ENCODE measurements around the gene BET1L.

The BET1L gene

DNA sequence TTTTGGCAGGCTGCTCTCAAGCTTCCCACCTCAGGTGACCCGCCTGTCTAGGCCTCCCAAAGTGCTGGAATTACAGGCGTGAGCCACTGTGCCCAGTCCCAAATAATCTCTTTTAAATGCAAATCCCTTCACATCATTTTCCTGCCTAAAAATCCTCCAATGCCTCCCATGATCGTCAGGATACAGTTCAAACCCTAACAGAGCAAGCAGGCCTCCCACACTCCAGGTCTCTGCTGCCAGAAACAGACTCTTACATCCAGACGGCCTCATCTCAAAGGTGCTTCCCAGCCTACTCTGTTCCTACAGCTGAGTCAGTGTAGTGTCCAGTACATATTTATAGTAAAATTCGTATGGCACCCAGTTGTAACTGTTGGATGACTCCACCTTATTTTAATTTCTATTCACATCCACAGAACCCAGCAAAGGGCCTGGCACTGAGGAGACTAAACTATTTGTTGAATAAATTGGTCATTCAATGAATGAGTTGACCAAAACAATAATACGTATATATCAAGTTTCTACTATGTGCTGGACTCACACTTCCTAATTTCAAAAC lies 20.7 kb upstream of the BET1L start:
- in situ Hi-C loops (cut with HindIII; ENCODE audit: low sequenced_read_pairs), result no loop called here
- no peak overlapping the region for H3K4me3 ChIP-seq (ENCODE audit: low read depth, low read length)
- DNase-seq (ENCODE audit: low read depth, low spot score), result no peak
- TF ChIP-seq, protein P1, sequence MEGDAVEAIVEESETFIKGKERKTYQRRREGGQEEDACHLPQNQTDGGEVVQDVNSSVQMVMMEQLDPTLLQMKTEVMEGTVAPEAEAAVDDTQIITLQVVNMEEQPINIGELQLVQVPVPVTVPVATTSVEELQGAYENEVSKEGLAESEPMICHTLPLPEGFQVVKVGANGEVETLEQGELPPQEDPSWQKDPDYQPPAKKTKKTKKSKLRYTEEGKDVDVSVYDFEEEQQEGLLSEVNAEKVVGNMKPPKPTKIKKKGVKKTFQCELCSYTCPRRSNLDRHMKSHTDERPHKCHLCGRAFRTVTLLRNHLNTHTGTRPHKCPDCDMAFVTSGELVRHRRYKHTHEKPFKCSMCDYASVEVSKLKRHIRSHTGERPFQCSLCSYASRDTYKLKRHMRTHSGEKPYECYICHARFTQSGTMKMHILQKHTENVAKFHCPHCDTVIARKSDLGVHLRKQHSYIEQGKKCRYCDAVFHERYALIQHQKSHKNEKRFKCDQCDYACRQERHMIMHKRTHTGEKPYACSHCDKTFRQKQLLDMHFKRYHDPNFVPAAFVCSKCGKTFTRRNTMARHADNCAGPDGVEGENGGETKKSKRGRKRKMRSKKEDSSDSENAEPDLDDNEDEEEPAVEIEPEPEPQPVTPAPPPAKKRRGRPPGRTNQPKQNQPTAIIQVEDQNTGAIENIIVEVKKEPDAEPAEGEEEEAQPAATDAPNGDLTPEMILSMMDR (IDR thresholded peaks at IDR 0.05; ENCODE audit: low read depth, low read length), result no peak

DNA sequence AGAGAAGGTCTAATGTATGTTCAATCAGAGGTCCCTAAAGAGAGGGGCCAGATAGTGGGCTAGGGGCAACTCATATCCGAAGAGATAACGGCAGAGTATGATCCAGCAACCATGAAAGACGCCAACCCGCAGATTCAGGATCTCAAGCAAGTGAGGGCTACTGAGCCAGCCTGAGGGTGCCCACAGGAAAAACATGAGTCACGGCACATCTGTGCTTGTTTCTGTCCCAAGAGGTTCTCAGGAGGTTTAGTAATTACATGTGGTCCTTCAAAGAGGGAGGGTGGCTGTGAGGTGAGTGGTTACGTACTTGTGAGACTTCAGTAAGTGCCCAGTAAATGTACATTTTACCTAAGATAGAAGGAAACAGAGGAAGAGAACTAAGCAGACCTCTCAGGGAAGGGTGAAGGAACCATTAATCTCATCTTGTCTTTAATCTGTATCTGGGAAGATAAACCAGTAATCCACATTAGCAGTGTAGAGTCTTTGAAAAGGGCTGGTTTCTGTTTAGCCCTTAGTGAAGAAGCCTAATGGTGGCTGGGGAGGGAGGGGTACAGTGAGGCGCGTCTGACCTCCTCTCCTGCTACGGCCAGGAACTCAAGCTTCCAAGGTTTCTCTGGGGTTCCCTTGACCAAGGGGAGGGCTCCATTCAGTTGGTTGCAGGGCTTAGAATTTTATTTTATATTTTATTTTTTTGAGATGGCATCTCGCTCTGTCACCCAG lies 18.7 kb upstream of the BET1L start:
- no peak overlapping the region for H3K4me3 ChIP-seq (ENCODE audit: low read depth, low read length)
- DNase-seq (ENCODE audit: low read depth, low spot score), result peak; percentile 37
- TF ChIP-seq, protein P1 (IDR thresholded peaks at IDR 0.05; ENCODE audit: low read depth, low read length), result no peak
- in situ Hi-C loops (cut with HindIII; ENCODE audit: low sequenced_read_pairs), result no loop called here

DNA sequence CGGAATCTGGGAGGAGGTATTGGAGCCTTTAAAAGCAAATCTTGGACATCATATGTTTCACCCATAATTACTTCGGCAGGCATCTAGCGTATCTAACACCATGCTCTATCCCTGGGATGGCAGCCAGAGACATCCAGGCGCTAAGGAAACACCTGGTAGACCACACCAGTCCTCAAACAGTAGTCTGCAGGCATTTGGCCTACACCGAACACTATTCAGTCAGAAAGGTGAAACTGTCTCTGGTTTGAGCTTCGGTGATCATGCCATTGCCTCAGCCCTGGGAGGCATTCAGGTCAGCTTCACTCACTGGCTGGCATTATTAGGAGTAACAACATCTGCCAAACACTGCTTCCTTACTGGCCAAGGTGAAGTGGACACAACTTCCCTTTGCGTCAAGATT lies 17.2 kb upstream of the BET1L start:
- TF ChIP-seq, protein P1 (IDR thresholded peaks at IDR 0.05; ENCODE audit: low read depth, low read length), result no peak
- no peak for DNase-seq (ENCODE audit: low read depth, low spot score)
- no peak overlapping the region for H3K4me3 ChIP-seq (ENCODE audit: low read depth, low read length)
- in situ Hi-C loops (cut with HindIII; ENCODE audit: low sequenced_read_pairs), result no loop called here

DNA sequence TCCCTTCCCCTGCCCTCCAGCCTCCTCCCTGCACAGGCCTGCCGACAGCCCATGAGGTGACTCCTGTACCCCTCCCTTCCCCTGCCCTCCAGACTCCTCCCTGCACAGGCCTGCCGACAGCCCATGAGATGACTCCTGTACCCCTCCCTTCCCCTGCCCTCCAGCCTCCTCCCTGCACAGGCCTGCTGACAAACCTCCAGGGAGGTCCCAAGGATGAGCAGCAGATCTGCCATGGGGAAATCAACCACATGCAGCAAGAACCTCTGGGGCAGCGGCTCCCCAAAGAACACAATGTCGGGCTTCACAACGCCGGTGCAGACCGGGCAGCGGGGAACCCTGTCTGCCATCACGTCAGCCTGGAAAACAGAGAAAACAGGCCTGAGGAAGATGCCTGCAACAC lies 16.7 kb upstream of the BET1L start:
- H3K4me3 ChIP-seq (ENCODE audit: low read depth, low read length), result no peak overlapping the region
- DNase-seq (ENCODE audit: low read depth, low spot score), result no peak
- in situ Hi-C loops (cut with HindIII; ENCODE audit: low sequenced_read_pairs), result no loop called here
- TF ChIP-seq, protein P1 (IDR thresholded peaks at IDR 0.05; ENCODE audit: low read depth, low read length), result no peak

DNA sequence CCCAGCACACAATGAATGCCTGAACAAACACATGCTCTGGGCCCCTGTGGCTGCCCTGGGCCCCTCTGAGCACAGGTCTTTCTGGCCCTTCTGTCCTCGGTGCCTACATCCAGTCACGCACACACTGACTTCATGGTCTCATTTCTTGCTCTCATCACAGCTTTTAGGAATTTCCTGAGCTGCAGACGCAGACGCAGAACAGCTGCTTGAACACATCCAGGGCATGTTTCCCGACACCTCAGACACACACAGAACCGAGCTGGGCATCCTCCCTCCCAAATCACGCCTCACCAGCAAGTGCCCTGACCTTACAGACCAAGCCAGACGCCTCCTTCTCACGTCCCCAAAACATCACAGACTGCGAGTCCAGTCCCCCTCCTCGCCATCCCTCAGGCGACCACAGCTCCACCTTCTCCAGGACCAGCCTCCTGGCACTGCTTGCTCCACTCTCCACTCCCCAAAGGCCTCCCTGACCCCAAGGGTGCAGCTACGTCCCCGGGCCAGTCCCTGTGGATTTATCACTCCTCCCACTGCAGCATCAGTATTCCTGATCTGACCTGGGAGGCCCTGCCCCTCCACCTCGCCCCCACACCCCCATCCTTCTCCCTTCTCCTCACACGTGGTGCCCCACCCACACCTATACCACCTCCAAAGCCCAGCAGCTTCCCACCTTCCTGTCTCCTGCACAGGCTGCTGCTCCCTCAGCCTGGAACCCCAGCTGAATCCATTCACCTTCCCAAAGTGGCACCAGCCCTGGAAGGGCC lies 16.0 kb upstream of the BET1L start:
- in situ Hi-C loops (cut with HindIII; ENCODE audit: low sequenced_read_pairs), result no loop called here
- H3K4me3 ChIP-seq (ENCODE audit: low read depth, low read length), result no peak overlapping the region
- TF ChIP-seq, protein P1 (IDR thresholded peaks at IDR 0.05; ENCODE audit: low read depth, low read length), result no peak
- DNase-seq (ENCODE audit: low read depth, low spot score), result no peak

DNA sequence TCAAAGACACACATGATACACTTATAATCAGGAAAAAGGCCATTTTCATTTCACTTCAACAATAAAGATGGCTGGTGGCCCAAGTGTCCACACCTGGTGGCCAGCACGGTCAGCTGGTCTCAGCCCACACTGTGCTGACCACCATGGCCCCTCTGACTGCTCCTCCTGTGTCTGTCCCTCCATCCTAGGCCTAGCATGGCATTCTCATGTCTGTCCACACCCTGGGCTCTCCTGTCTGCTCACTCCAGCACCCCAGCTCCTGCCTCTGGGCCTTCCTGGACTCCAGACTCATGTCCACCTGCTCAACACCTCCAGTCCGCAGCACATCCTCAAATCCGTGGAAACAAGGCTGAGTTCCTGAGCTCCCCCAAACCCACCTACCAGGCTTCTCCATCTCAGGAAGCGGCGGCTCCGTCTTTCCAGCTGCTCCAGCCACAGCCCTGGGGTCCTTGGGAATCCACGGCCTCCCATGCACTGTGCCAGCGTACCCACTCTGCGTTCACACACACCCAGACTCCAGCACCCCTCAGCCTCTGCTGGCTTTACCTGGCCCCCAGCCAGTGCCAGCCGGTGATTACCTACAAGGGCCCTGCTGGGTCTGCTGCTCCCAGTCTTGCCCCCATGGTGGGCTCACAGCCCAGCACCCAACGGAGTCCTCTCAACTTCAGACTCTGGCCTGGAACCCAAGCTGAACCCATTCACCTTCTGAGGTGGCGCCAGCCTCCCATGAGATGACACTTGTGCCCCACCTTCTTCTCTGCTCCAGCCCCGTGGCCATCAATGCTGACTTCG lies 15.0 kb upstream of the BET1L start:
- DNase-seq (ENCODE audit: low read depth, low spot score), result no peak
- TF ChIP-seq, protein P1 (IDR thresholded peaks at IDR 0.05; ENCODE audit: low read depth, low read length), result no peak
- in situ Hi-C loops (cut with HindIII; ENCODE audit: low sequenced_read_pairs), result no loop called here
- H3K4me3 ChIP-seq (ENCODE audit: low read depth, low read length), result no peak overlapping the region

All from astrocyte of the spinal cord (primary cell).